MCF 10A (cell line): ENCODE measurements around the gene TMOD4. TPM values are rescaled to one million over a fixed set of nuclear protein-coding genes. Genes with fewer than 3 reads are reported as not detected.

Source experiments
- BruUV-seq: library from RNA; stranded (reverse); fragments of 400-500 nt; replicated peaks from 2 replicates; lab custom pipeline; 2021; lab: Mats Ljungman, UMichigan
- CTCF ChIA-PET: fragments of 300-600 bp; sonication (Branson Sonifier 250); formaldehyde crosslinking; extraction: SDS; loops from one replicate; lab custom pipeline; 2021; ENCODE audit warnings: antibody characterized with exemption, inconsistent platforms; lab: Yijun Ruan, JAX
- POLR2A ChIA-PET: fragments of 300-600, 350-650 bp; sonication (Branson Sonifier 250); formaldehyde crosslinking; extraction: SDS; loops from one replicate; lab custom pipeline; 2020; ENCODE audit warnings: antibody characterized with exemption, inconsistent platforms; lab: Yijun Ruan, JAX
- DNase-seq: peaks from one replicate; pipeline ENCODE4 v3.0.0-alpha.2; 2018; ENCODE audit not compliant: unreplicated experiment
- H3K27ac Mint-ChIP-seq: one replicate; pipeline ENCODE4 v1.8.0; 2022; ENCODE audit warnings: mild to moderate bottlenecking, low read depth, mixed read lengths; ENCODE audit not compliant: unreplicated experiment
- H3K27me3 Mint-ChIP-seq: one replicate; pipeline ENCODE4 v1.8.0; 2022; ENCODE audit warnings: mixed read lengths; ENCODE audit not compliant: insufficient read depth, unreplicated experiment
- H3K36me3 Mint-ChIP-seq: one replicate; pipeline ENCODE4 v1.8.0; 2022; ENCODE audit warnings: mild to moderate bottlenecking, moderate library complexity, mixed read lengths; ENCODE audit not compliant: insufficient read depth, unreplicated experiment
- H3K4me1 Mint-ChIP-seq: one replicate; pipeline ENCODE4 v1.8.0; 2022; ENCODE audit warnings: mixed read lengths; ENCODE audit not compliant: insufficient read depth, unreplicated experiment
- H3K4me3 Mint-ChIP-seq: one replicate; pipeline ENCODE4 v1.8.0; 2022; ENCODE audit warnings: mild to moderate bottlenecking, moderate library complexity, mixed read lengths; ENCODE audit not compliant: unreplicated experiment
- H3K9me3 Mint-ChIP-seq: one replicate; pipeline ENCODE4 v1.8.0; 2022; ENCODE audit warnings: mixed read lengths; ENCODE audit not compliant: unreplicated experiment
- CTCF ChIP-seq: fragments of 200-600 bp; IDR thresholded peaks from one replicate; pipeline ENCODE4 v1.8.0; 2022; ENCODE audit warnings: antibody characterized with exemption, mild to moderate bottlenecking; ENCODE audit not compliant: unreplicated experiment
- intact Hi-C: fragments of 100-400 bp; cut with micrococcal nuclease; formaldehyde crosslinking; loops from 2 replicates; pipeline ENCODE4 v1.14.1; 2022
- total RNA-seq: library from RNA; stranded (reverse); gene quantifications from 2 replicates; pipeline ENCODE4 v1.2.3, GENCODE V29; 2022

The TMOD4 gene
- total RNA-seq, 1 experiment from 2014 or later, result not detected

GRCh38 chr1:151157067-151157531 lies 18.7 kb downstream of the TMOD4 start:
- BruUV-seq, result no TSS peak
- Mint-ChIP-seq H3K36me3 (peaks cover 41% of the 10 kb centered on the region), H3K4me3 (no peak overlapping the region), H3K4me1 (peaks cover 12% of the 10 kb centered on the region), H3K27ac (no peak overlapping the region), H3K27me3 (no peaks in the 10 kb centered on the region), H3K9me3 (no peaks in the 10 kb centered on the region)
- CTCF ChIA-PET, result interaction anchor here (0.7 to 7.3 kb wide), 23 partner anchors 8 to 155 kb away, joined by 3 to 158 read pairs (median 5); partner anchors contain the start of genes GABPB2, LYSMD1 and MINDY1
- intact Hi-C loops, result loop anchor here (5.0 kb wide), 1 partner anchor 460 kb away; the partner anchor contains the start of gene GOLPH3L
- TF ChIP-seq CTCF, result no peak
- DNase-seq, result no peak
- POLR2A ChIA-PET, result interaction anchor here (0.7 to 2.0 kb wide), 5 partner anchors 9 to 165 kb away, joined by 3 to 10 read pairs (median 4); partner anchors contain the start of genes LYSMD1, MINDY1 and SCNM1

- POLR2A ChIA-PET, result interaction anchor here (0.6 to 2.0 kb wide), 8 partner anchors 8 to 164 kb away, joined by 3 to 10 read pairs (median 4); partner anchors contain the start of gene MINDY1
- intact Hi-C loops, result loop anchor here (1.0 to 5.0 kb wide), 4 partner anchors 56 to 459 kb away; partner anchors contain the start of gene GOLPH3L
- Mint-ChIP-seq H3K36me3 (peaks cover 41% of the 10 kb centered on the region), H3K27me3 (no peaks in the 10 kb centered on the region), H3K4me3 (no peak within 1 kb of the TSS), H3K9me3 (no peaks in the 10 kb centered on the region), H3K4me1 (peaks cover 12% of the 10 kb centered on the region), H3K27ac (no peak within 1 kb of the TSS)
- no peak for DNase-seq
- TF ChIP-seq CTCF, result no peak
- CTCF ChIA-PET, result interaction anchor here (0.7 to 7.3 kb wide), 21 partner anchors 9 to 155 kb away, joined by 3 to 158 read pairs (median 5); partner anchors contain the start of genes GABPB2, LYSMD1 and MINDY1
- BruUV-seq, result no TSS peak
These were observed 19.3 kb downstream of the TMOD4 start, which contains the start of gene TNFAIP8L2 for GRCh38 chr1:151156515-151156819. Gene TNFAIP8L2 (plus strand): TSS chr1:151156649. CDS start chr1:151158698, 2,049 bp downstream.

GRCh38 chr1:151147665-151148064 lies 28.1 kb downstream of the TMOD4 start:
- POLR2A ChIA-PET, result interaction anchor here (0.8 to 1.2 kb wide), 5 partner anchors 13 to 142 kb away, joined by 3 to 5 read pairs (median 3); no protein-coding TSS in a partner anchor
- no peak overlapping the region for H3K4me3 Mint-ChIP-seq
- CTCF ChIA-PET, result interaction anchor here (0.8 to 2.0 kb wide), 4 partner anchors 13 to 151 kb away, joined by 3 to 7 read pairs (median 4); no protein-coding TSS in a partner anchor

More at GRCh38 chr1:151147665-151148064, 28.1 kb downstream of the TMOD4 start:
- no peak for TF ChIP-seq CTCF
- no peaks in the 10 kb centered on the region for H3K27me3 Mint-ChIP-seq
- intact Hi-C loops, result no loop called here
- peaks cover 10% of the 10 kb centered on the region for H3K4me1 Mint-ChIP-seq
- no peak overlapping the region for H3K27ac Mint-ChIP-seq
- no peaks in the 10 kb centered on the region for H3K36me3 Mint-ChIP-seq
- no TSS peak for BruUV-seq
- H3K9me3 Mint-ChIP-seq, result no peaks in the 10 kb centered on the region
- no peak for DNase-seq
